ENCODE measurements around the gene BATF2.

Gene BATF2

DNA sequence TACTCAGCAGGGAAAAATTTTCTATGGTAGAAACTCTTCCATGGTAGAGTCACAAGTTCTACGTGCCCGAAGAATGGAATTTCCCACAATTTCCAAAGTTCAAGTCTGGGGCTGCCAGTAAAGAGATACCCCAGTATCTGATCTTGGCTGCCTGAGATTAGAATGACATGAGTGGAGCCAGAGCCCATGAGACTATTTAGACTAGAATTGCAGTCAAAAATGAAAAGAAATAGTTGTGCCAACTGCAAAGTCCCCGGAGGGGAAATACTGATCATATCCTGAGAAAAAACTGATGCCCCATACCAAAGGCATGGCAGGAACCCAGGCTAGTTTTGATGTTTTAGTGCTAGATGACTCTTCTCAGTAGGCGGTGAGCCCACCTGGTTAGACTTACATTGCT is 36.1 kb downstream of the BATF2 start:
- no peak for DNase-seq

DNA sequence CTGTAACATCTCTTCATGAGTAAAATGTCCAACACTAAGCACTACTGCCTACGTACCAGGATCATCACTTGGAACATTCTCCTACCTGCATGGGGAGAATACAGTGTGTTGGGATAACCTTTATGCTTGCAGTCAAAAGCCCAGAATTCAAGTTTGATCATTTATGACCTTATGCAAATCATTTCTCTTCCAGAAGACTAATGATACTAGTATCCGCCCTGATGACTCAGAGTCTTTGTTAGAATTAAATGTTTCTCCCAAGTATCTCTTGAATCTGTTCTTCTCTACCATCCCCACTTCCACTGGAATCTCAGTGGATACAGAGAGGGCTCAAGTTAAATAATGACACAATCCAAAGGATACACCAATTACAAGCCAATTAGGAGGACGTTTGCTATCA is 37.3 kb downstream of the BATF2 start:
- no peak for DNase-seq

- DNase-seq: no peak
Measured at GRCh38 chr11:64954201-64954600, 42.6 kb downstream of the BATF2 start.

GRCh38 chr11:64951529-64951928 is 45.2 kb downstream of the BATF2 start:
- DNase-seq: no peak

- DNase-seq: no peak
Measured at GRCh38 chr11:64947208-64947814, 49.5 kb downstream of the BATF2 start.
